GM13977 (cell line): ENCODE results near the gene ATP8A2.

Experiments used
- DNase-seq: peaks from one replicate; pipeline ENCODE4 v3.0.0; 2012; ENCODE audit warnings: low spot score
- in situ Hi-C: fragments of 300-500 bp; cut with MboI; formaldehyde crosslinking; loops from one replicate; pipeline ENCODE4 v1.12.0; 2022; ENCODE audit warnings: low sequenced_read_pairs, low pct_unique_long_range_greater_than_20kb, mixed read lengths, inconsistent platforms; ENCODE audit not compliant: unreplicated experiment
- TF ChIP-seq, protein P1 (sequence below): IDR thresholded peaks from 2 replicates; pipeline ENCODE4 v1.5.1; 2012; ENCODE audit warnings: mild to moderate bottlenecking, control low read depth; ENCODE audit not compliant: insufficient read depth; ENCODE audit errors: extremely low read depth, missing control alignments

The ATP8A2 gene

DNA sequence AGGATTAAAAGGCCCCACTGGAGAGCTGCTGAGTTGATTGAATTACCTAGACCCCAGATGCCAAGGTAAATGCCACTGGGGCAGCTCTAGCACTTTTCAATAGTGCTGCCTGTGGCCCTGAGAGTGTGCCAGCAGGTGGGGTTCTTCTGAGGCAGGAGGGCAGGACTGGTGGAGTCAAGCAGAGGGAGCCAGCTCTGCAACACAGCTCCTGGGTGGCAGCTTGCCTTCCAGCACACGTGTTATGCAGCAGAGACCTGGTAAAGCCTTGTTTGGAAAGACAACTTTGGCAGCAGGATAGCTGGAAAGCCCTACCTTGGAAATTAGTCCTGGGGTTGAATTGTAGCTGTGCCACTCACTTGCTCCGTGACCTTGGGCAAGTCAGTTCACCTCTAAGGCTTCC lies 306.6 kb downstream of the ATP8A2 start:
- DNase-seq, result no peak
- TF ChIP-seq, protein P1, sequence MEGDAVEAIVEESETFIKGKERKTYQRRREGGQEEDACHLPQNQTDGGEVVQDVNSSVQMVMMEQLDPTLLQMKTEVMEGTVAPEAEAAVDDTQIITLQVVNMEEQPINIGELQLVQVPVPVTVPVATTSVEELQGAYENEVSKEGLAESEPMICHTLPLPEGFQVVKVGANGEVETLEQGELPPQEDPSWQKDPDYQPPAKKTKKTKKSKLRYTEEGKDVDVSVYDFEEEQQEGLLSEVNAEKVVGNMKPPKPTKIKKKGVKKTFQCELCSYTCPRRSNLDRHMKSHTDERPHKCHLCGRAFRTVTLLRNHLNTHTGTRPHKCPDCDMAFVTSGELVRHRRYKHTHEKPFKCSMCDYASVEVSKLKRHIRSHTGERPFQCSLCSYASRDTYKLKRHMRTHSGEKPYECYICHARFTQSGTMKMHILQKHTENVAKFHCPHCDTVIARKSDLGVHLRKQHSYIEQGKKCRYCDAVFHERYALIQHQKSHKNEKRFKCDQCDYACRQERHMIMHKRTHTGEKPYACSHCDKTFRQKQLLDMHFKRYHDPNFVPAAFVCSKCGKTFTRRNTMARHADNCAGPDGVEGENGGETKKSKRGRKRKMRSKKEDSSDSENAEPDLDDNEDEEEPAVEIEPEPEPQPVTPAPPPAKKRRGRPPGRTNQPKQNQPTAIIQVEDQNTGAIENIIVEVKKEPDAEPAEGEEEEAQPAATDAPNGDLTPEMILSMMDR, result no peak
- in situ Hi-C loops, result no loop called here

DNA sequence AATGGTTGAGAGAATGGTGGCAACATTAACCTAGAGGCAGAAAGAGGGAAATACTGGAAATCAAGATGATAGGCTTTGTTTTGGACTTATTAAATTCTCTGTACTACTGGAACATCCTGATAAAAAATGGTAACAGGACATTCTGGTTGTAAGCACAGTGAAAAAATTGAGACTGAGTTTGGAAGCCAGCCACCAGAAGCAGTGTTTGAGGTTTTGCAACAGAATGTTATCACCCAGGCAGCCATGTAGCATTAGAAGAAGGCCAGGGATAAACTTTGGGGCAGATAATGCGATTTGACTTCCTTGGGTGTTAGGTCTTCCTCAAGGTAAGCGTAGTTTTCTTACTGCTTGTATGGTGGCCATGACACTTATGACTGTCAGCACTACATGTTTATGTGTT lies 307.4 kb downstream of the ATP8A2 start:
- in situ Hi-C loops, result no loop called here
- TF ChIP-seq, protein P1, result no peak
- no peak for DNase-seq

DNA sequence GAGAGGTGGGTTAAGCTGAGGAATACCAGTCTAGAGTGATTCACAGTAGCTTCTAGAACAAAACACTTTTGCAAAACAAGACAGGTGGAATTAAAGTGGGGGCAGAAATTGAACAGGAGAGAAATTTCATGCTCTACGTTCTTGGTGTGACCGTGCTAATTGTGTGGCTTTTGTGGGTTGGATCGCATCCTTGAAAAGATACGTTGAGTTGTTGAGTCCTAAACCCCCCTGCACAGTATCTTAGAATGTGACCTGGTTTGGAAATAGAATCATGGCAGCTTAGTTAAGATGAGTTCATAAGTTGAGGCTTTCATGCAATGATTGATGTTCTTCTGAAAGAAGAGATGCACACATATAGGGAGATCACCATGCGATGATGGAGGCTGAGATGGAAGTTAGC lies 308.2 kb downstream of the ATP8A2 start:
- no peak for DNase-seq
- in situ Hi-C loops, result no loop called here
- TF ChIP-seq, protein P1, result no peak

GRCh38 chr13:25682276-25682675 lies 310.5 kb downstream of the ATP8A2 start:
- in situ Hi-C loops, result no loop called here
- no peak for DNase-seq
- TF ChIP-seq, protein P1, result no peak

DNA sequence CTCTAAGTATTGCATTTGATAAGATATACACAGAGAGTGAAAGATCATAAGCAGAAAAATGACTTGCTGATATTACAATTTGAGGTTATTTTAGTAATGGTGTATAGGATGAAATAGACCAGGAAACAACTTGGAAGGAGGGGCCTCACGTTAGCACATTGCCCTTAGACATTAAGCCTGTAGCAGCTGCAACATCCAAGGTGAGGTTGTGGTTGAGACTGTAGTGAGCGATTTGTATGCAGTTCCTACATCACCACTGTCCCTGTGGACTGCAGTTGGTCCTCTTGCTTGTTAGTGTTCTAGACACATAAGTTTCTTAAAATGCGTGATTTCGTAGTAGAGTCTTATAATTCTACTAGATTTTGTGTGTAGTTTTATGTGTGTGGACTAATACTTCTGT lies 311.3 kb downstream of the ATP8A2 start:
- no peak for DNase-seq
- TF ChIP-seq, protein P1, result no peak
- in situ Hi-C loops, result no loop called here

- DNase-seq, result no peak
- TF ChIP-seq, protein P1, result no peak
- in situ Hi-C loops, result no loop called here
Observed at GRCh38 chr13:25683662-25684370, 312.0 kb downstream of the ATP8A2 start.
